T1000 (cell line): Measurements from ENCODE around the gene DCHS1.

Source experiments
- DNase-seq: peaks from one replicate; lab custom pipeline; 2025; ENCODE audit warnings: mixed read lengths; lab: John Stamatoyannopoulos, UW

DCHS1 gene

DNA sequence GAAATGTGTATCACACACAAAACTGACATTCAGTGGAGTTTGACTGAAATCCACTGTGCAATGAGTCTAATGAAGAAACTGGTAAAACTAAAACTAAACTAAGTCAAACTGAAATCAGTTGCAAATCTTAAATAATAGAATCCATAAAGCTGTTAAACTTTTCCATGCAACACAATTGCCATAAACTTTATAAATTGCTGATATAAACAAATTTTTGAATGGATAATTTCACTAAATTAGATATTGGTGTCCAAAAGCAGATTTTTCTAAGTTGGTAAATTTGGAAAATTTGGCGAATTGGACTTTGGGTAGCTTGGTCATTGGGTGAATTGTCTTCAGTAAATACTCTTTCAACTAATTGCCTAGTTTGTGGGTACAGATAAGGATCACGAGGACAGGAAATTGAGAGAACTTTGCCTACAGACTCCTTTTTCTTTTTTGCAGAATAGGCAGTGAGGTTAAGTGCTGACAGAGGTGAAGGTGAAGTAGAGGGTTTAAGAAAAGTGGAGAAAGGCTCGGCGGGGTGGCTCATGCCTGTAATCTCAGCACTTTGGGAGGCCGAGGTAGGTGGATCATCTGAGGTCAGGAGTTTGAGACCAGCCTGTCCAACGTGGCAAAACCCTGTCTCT is 14.7 kb upstream of the DCHS1 start:
- no peak for DNase-seq

DNA sequence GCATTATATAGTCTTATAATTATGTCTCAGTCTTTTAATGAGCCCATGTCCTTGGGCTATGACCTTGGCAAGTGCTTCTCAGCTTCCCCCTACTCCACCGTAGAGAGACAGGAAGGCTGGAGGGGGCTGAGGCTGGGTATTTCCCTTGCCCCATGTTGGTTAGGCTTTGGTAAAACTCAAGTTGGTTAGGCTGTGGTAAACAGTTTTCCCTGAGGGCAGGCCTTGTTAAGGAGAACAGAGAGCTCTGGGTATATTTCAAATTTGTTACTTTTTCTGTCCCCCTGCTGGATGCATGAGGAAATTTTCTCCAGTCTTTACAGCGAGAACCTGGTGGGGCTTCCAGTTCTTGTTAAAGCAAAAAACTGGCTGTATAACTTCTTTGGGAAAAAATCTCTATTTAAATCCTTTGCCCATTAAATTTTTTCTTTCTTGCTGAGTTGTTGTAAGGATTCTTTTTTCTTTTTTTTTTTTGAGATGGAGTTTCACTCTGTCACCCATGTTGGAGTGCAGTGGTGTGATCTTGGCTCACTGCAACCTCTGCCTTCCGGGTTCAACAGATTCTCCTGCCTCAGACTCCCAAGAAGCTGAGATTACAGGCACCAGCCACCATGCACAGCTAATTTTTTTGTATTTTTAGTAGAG is 12.2 kb upstream of the DCHS1 start:
- no peak for DNase-seq

DNA sequence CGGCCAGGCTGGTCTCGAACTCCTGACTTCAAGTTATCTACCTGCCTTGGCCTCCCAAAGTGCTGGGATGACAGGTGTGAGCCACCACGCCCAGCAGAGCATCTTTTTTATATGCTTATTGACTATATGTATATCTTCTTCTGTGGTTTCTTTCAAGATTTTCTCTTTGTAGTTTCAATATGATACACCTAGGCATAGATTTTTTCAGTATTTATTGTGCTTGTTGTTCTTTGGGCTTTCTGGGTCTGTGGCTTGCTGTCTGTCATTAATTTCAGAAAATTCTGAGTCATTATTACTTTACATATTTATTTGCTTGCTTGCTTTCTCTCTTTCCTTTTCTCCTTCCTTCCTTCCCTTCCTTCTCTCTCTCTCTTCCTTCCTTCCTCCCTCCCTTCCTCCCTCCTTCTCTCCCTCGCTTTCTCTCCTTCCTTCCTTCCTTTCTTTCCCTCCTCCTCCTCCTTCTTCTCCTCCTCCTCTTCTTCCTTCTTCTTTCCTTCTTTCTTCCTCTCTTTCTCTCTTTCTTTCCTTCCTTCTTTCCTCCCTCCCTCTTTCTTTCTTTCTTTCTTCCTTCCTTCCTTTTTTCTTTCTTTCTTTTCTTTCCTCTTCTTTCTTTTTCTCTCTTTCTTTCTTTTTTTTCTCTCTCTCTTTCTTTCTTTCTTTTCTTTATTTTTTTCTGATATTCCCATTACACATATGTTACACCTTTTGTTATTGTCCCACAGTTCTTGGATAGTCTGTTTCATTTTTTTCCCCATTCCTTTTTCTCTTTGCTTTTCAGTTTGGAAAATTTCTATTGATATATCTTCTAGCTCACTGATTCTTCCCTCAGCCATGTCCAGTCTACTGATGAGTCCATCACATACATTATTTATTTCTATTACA is 10.9 kb upstream of the DCHS1 start:
- no peak for DNase-seq

DNA sequence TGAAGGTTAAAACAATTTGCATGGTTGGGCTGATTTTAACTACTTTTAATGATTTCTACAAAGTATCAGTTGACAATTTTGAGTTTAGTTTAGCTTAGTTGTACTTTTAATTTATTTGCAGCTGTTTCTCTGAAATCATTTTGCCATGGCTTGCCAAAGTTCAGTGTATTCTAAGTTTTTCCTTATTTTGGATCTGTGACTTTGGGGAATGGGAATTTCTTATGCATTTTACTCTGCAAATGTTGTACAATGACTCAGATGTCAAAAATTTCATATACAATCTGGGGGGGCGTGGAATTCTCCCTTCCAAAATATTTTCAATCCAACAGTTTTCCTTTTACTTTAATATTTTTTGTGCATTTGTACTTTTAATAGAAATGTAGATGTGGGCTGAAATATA is 8.9 kb upstream of the DCHS1 start:
- DNase-seq = no peak

DNA sequence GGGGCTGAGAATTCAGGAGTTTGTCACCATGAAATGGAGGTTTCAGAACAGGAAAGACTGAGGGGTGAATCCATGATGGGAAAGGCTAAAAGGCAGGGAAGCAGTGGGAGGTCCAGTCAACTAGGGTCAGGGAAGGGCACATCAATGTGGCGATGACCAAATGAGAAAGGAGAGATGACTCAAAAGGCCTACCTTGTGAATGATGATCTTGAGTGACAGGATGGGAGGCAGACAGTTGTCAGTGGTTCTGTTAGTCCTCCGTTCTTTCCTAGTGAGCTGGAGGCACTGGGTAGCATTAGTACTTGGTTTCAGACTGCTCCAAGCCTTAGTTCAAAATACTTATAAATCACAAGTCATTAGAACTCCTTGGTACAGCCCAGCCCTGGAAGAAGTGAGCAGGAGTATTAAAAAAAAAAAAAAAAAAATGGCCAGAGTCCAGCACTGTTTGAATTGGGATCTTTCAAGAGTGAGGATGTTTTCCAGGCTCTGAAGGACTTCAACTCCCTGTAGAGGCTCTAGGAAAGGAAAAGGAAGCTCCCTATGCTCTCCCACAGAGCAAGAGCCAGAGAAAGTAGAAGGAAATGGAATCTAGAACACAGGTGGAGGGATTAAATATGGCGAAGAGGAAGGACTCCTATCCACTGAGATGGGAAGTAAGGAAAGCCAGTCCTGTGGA is 8.3 kb upstream of the DCHS1 start:
- DNase-seq = no peak

DNA sequence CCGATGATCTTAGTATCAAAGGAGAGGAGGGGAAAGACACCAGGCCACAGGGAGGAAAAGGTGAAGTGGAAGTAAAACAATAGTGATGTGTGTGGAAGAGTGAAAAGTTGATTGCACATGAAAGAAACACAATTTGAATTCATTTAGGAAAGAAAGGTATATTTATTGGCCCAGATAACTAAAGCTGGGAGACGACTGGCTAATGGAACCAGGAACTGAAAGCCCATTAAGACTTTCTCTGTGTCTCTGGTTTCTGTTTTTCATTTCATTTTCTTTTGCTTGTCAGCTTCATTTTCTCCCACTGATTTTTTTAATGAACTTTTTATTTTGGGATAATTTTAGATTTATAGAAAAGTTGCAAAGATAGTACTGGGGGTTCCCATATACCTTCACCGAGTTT is 5.1 kb upstream of the DCHS1 start:
- DNase-seq = no peak

DNA sequence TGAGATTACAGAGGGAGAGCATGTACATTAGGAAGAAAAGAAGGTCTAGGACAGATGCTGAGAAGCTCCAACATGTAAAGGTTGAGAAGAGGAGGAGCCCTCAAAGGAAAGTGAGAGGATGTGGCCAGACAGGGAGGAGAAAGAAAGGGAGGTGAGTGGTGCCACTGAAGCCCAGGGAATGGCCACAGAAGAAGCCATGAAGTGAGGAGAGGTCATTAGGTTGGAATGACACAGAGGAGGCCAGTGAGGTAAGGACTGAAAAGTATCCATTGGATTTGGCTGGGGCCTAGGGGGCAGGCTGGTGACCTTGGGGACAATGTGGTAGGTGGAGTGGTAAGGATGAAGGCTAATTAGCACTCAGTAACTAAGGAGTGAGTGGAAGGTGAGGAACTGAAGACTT is 3.0 kb upstream of the DCHS1 start:
- no peak for DNase-seq

DNA sequence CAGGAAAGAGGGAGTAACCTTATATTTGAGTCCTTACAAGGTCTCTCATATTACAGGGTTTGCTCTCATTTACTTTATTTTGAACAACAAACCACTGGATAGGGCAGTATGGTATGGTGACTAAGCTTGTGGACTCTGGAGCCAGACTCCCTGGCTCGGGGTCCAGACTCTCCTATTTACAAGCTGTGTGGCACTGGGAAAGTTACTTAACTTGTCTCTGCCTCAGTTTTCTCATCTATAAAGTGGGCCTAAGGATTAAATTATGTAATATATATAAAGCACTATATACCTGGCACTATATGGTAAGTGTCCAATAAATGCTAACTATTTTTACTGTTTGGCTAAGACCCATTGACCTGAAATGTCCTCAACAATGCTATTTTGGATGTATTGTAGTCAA is 1.7 kb upstream of the DCHS1 start:
- no peak for DNase-seq

DNA sequence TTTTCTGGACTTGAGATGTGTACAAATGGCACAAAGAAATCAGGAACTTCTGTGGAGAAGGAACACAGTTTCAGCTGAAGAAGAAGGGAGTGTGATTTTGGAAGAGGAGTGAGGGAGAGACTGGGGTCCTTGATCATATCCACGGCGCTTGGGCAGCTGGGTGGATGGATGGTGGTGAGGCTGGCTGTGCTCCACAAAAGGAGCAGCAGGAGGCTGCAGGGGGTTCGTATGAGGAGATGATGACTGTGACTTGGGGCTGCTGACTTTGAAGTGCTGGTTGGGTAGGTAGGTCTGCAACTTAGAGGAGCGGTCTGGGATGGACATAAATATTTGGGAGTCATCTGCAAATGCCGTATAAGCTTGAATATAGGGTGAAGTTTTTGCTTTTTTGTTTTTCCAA is 1.3 kb upstream of the DCHS1 start:
- no peak for DNase-seq

DNA sequence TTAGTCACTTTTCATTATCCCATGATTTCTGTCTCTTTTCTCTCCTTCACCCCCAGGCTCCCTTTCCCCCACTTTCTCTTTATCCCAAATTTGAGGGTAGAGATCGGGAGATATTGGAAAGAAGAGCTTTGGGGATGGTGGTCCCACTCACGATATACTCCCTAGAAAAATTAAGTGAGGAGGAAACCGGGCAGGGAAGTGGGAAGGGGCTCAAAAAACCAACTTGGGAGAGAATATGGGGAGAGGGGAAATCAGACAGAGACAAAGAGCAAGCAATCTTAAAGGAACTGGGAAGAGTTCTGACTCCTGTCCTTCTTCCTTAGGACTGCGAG is 941 bp upstream of the DCHS1 start:
- no peak for DNase-seq

DNA sequence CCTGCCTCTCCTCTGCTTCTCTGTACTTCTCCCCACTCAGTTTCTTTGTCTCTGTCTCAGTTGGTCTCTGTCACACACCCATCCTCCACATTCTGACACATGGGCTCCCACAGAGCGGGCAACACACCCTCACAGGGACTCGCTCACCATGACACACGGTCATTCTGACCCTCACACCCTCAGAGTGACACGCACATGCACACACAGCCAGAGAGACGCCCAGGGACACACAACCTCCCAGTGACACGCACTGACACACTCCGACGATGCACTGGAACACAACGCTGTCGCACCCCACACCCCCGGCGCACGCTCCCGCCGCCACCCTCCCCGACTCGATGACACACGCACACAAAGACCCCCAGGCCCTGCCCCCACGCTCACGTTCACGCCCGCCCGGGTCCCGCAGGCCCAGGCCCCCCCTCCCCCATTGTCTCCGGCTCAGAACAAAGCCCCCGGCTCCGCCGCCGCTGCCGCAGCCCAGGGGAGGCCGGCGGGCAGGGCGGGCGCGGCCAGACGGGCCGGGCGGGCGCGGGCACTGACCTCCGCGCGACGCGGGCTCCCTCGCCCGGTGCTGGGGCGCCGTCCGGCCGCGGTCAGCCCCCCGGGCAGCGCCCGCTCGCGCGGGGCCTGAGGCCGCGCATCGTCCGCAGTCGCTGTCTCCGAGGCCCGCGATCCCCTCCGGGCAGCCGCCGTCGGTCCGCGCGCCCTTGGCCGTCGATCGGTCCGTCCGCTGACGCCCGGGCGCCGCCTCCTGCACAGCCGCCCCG is 404 bp downstream of the DCHS1 start:
- no peak for DNase-seq

DNA sequence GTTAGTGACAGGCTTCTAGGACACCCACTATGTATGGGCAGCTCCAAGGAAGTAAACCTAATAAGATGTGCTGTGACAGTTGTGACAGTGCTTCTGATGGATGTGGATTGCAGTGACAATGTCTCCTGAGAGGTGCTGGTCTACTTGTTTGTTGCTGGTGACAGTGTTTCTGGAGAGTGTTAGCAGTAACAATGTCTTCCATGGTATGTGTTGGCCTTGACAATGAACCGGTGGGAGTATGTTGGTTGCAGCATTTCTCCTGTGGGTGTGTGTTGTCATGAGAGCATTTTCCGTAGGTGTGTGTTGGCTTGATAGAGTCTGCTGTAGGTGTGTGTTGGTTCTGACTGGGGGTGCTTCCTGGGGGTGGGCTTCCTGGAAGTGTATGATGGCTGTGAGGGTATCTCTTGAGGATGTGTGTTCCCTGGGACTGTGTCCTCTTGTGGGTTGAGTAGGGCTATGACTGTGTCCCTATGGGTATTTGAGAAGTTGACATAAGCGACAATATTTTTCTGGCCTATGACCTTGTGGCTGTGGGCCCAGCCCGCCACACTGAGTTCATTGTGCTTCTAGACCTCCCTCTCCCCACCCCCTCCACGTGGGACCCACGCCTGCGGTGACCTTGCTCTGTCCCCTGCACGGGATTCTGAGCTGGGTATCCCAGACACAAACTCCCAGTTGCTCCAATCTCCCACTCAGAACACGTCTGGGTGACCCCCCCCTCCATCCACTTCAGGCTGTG is 1.2 kb downstream of the DCHS1 start:
- DNase-seq = no peak

DNA sequence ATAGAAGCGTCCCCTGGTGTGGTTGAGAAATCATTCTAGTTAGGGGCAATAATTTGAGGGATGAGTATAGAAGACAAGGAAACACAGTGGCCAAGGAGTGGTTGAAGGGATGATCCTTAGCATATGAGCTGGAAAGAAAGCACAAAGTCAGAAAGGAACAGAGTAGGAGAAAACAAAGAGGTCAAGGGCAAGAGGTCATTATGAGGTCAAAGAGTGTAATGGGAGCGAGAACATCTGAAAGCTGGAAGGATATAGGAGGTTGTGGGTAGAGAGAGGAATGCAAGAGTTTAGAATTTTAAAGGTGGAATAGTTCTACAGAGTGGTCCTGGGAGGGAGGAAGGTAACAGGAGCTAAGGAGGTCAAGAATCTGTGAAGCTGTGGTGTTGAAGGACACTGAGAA is 2.0 kb downstream of the DCHS1 start:
- no peak for DNase-seq

DNA sequence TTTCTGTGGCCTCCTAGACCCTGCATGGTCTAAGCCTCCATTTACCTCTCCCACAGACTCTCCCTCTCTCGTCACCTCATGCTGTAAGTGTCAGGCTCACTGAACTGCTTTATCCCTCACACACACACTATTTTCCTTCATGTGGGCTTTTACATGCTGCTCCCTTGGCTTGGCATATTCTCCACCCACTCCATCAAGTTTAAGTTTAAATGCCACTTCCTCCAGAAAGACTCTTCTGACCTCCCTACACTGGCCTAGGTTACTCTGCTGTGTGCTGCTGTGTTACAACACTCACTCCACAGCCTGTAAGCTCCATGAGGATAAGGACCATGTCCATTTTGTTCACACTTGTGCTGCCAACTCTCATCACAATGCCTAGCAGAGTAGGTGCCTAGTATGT is 2.5 kb downstream of the DCHS1 start:
- DNase-seq = no peak

DNA sequence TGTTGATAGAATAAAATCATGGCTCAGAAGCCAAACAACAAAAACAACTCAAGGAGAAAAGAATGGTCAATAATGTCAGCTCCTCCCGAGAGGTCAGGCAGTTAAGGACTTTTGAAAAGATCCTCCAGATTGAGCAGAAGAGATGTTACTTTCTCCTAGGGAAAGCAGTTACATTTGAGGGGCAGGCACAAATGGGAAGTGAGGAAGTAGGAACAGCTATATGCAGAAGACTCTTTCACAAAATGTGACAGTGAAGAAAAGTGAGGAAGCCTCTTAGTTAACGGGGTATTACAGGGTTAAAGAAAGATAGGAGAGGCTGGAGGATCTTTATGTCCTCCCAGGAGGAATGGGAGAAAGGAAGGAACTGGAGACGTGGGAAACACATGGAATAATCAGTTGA is 3.4 kb downstream of the DCHS1 start:
- DNase-seq = no peak

DNA sequence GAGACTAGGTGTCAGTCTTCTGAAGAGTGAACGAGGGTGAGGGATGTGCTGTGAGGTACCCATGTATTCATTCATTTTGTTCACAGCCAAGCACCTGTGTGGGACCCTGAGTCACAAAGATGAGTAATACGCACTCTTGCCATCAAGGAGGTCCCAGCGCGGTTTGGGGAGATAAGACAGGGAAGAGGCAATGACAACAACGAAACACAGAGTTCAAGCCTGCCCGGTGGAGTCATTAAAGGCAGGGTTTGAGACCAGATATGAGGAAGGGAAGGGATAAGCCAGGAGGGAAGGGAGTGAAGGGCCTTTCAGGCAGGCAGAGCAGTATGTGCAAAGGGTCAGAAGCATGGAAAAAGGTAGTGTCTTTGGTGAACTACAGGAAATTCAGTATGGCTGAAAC is 4.6 kb downstream of the DCHS1 start:
- no peak for DNase-seq

DNA sequence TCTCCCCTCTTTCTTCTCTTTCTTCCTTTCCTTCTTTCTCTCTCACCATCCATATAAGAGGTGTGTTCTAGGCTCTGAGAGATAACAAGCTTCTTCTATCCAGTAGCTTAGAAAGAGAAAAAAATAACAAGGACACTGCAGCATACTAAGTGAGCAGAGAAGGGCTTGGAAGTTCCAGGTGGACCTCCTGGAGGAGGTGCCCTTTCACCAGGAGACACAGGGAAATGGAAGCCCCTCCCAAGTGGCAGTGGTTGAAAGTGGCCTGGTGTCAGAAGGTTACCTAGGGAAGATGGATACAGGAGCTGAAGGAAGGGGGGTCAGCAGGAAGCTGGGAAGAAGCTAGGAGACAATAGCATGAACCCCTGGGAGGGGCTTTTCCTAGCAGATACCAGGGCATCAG is 5.5 kb downstream of the DCHS1 start:
- no peak for DNase-seq

DNA sequence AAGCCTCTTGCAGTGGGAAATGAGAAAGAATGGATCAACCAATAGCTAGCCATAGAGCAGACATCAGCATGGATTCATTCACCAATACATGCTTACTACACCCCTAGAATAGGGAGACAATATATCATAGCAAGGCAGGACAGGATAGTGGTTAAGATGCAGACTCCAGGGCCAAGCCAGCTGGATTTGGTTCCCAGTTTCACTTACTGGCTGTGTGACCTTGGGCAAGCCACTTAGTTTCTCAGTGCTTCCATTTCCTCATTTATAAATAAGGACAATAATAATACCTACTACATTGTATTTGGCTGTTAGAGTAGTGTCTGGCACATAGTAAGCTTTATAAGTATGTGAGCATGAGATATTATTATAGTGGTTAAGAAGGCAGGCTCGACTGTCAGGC is 7.1 kb downstream of the DCHS1 start:
- DNase-seq = no peak

DNA sequence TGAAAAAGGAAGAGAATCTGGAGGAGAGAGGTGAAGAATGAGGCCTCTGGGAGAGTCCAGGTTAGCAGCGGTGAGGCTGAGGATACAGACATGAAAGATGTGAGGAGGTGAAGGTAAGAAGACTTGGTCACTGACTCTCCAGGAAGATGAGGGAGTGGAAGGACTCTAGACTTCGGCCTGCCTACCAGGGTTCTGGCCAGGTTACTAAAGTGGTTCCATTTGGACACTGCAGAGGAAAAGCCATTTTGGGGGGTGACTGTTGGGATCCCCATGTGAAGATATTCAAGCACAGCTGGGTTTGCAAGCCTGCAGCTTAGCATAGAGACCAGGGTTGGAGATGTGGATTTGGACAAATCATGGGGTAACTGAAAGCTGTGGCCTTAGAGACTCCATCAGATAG is 7.8 kb downstream of the DCHS1 start:
- no peak for DNase-seq

DNA sequence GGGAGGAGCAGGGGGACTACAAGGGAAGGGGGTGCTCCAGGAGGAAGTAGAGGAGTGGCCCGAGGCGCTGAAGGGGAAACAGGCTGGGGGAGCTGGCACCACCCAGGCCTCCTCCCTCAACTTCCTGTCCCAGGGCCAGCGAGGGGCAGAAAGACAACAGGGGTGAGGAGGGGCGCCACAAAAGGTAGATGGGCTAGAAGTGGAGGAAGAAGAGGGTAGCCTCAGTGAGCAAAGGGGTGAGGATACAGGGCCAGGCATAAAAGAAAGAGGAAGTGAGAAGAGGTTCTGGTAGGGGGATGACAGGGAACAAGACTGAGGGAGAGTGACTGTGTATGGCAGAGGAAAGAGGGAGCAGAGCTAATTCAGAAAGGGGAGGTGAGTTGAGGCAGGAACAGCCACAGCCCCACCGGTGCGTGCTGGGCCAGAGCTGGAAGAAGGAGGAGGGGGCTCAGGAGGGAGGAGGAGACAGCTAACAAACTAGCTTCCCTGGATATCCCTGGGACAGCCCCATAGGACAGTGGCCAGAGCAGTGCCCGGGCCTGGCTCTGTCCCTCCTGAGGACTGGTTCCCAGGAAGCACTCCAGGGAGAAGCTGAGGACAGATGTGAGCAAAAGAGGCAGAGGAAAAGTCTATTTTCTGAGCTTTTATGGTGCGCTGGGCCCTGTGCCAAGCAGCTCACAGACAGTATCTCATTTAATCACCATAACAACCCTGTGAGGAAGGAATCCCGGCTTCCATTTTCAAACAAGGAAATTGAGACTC is 8.5 kb downstream of the DCHS1 start:
- DNase-seq = no peak

DNA sequence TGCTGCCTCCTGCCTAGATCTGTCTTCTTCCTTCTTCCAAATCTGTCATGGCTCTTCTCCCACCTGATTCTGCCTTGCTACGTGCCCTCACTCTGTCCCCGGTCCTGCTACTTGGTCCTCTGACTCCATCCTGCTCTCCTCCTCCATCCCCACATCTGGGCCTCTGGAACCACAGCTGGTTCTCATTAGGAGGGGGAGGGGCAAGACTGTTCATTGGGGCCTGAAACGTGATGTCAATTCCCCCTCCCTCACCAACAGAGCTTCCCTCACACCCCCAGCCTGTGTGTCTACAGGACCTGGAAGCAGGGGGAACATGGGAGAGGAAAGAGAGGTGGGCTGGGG is 9.1 kb downstream of the DCHS1 start:
- no peak for DNase-seq
